Measurements from ENCODE around the gene ADGRE3.

Gene ADGRE3

DNA sequence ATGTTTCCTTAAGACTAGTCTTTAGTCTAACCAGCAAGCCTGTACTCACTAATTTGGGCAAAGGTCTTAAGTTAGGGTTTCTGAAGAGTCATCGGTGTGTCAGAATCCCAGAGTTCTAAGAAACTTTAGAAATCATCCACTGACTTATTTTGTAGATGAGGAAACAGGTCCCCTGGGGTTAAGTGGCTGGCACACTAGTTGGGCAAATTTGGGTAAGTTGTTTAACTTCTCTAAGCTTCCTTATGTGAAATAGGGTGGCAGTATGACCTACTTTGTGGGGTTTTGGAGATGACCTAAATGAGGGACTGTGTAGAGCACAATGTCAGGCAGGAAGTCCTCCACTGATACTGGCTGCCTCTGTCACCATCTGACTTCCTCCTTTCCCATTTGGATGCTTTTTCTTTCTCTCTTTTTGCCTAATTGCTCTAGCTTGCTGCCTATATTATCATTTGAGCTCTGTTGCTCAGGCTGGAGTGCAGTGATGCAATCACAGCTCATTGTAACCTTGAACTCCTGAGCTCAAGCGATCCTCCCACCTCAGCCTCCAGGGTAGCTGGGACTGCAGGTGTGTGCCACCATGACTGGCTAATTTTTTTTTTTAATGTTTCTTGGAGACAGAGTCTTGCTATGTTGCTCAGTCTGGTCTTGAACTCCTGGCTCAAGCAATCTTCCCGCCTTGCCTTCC lies 2.3 kb downstream of the ADGRE3 start:
- no peaks in the 10 kb centered on the region for H3F3A ChIP-seq (ENCODE audit: control insufficient read depth, insufficient read depth)
- H4K20me1 ChIP-seq (ENCODE audit: control insufficient read depth, insufficient read depth, low read depth, low read length): no peaks in the 10 kb centered on the region
- no peaks in the 10 kb centered on the region for H3K79me2 ChIP-seq (ENCODE audit: control insufficient read depth, low read length)
- H3K9me2 ChIP-seq (replicated peaks; ENCODE audit: control insufficient read depth, low read length): no peaks in the 10 kb centered on the region
- H3K4me1 ChIP-seq (ENCODE audit: control insufficient read depth, low read length): peaks cover 27% of the 10 kb centered on the region
- no peaks in the 10 kb centered on the region for H3K9me3 ChIP-seq (ENCODE audit: control insufficient read depth, insufficient read depth, low read length)
- no peak overlapping the region for H3K4me2 ChIP-seq (ENCODE audit: low read length)
- TF ChIP-seq CTCF (IDR thresholded peaks at IDR 0.05; ENCODE audit: low read depth, low read length, poor library complexity, severe bottlenecking) (no peak), EZH2phosphoT487 (IDR thresholded peaks at IDR 0.05; ENCODE audit: borderline replicate concordance, low read length) (no peak)
- H3K27ac ChIP-seq (ENCODE audit: low read depth, low read length): no peak overlapping the region
- no peak overlapping the region for H3K4me3 ChIP-seq (ENCODE audit: low read length)
- H3K36me3 ChIP-seq (ENCODE audit: control insufficient read depth, low read length): no peaks in the 10 kb centered on the region
- H3K27me3 ChIP-seq (ENCODE audit: control insufficient read depth, low read length): no peaks in the 10 kb centered on the region

GRCh38 chr19:14670408-14670807 lies 4.2 kb downstream of the ADGRE3 start:
- H3K27ac ChIP-seq (ENCODE audit: low read depth, low read length): no peak overlapping the region
- no peaks in the 10 kb centered on the region for H3F3A ChIP-seq (ENCODE audit: control insufficient read depth, insufficient read depth)
- no peaks in the 10 kb centered on the region for H3K36me3 ChIP-seq (ENCODE audit: control insufficient read depth, low read length)
- TF ChIP-seq EZH2phosphoT487 (IDR thresholded peaks at IDR 0.05; ENCODE audit: borderline replicate concordance, low read length) (no peak), CTCF (IDR thresholded peaks at IDR 0.05; ENCODE audit: low read depth, low read length, poor library complexity, severe bottlenecking) (no peak)
- peaks cover 27% of the 10 kb centered on the region for H3K4me1 ChIP-seq (ENCODE audit: control insufficient read depth, low read length)
- H3K9me2 ChIP-seq (replicated peaks; ENCODE audit: control insufficient read depth, low read length): no peaks in the 10 kb centered on the region
- no peaks in the 10 kb centered on the region for H4K20me1 ChIP-seq (ENCODE audit: control insufficient read depth, insufficient read depth, low read depth, low read length)
- no peaks in the 10 kb centered on the region for H3K9me3 ChIP-seq (ENCODE audit: control insufficient read depth, insufficient read depth, low read length)
- no peak overlapping the region for H3K4me3 ChIP-seq (ENCODE audit: low read length)
- H3K79me2 ChIP-seq (ENCODE audit: control insufficient read depth, low read length): no peaks in the 10 kb centered on the region
- no peak overlapping the region for H3K4me2 ChIP-seq (ENCODE audit: low read length)
- no peaks in the 10 kb centered on the region for H3K27me3 ChIP-seq (ENCODE audit: control insufficient read depth, low read length)

- no peak for TF ChIP-seq EZH2phosphoT487 (IDR thresholded peaks at IDR 0.05; ENCODE audit: borderline replicate concordance, low read length)
- TF ChIP-seq CTCF (IDR thresholded peaks at IDR 0.05; ENCODE audit: low read depth, low read length, poor library complexity, severe bottlenecking): no peak
- Histone ChIP-seq H4K20me1 (ENCODE audit: control insufficient read depth, insufficient read depth, low read depth, low read length) (no peaks in the 10 kb centered on the region), H3K4me2 (ENCODE audit: low read length) (no peak overlapping the region)
These were observed 4.7 kb downstream of the ADGRE3 start for GRCh38 chr19:14669940-14670339.

More at GRCh38 chr19:14669940-14670339, 4.7 kb downstream of the ADGRE3 start:
- Histone ChIP-seq H3K9me3 (ENCODE audit: control insufficient read depth, insufficient read depth, low read length) (no peaks in the 10 kb centered on the region), H3K4me1 (ENCODE audit: control insufficient read depth, low read length) (peaks cover 22% of the 10 kb centered on the region), H3K9me2 (replicated peaks; ENCODE audit: control insufficient read depth, low read length) (no peaks in the 10 kb centered on the region), H3K27me3 (ENCODE audit: control insufficient read depth, low read length) (no peaks in the 10 kb centered on the region), H3K36me3 (ENCODE audit: control insufficient read depth, low read length) (no peaks in the 10 kb centered on the region), H3K79me2 (ENCODE audit: control insufficient read depth, low read length) (no peaks in the 10 kb centered on the region), H3F3A (ENCODE audit: control insufficient read depth, insufficient read depth) (no peaks in the 10 kb centered on the region), H3K27ac (ENCODE audit: low read depth, low read length) (no peak overlapping the region), H3K4me3 (ENCODE audit: low read length) (no peak overlapping the region)
